CD4-positive, alpha-beta T cell treated with Interleukin-10 for 1 hour (primary cell): Measurements from ENCODE around the gene TSC1.
"Not testable (repeated sequence)": the region's sequence is repeated elsewhere in the genome, so short reads cannot be mapped to it uniquely, and the experiment has no call there.

Source experiments
- DNase-seq: peaks from one replicate; pipeline ENCODE4 v3.0.0-alpha.2; 2020

The TSC1 gene

GRCh38 chr9:132975961-132976360 lies 31.5 kb upstream of the TSC1 start:
- DNase-seq = no peak

- no peak for DNase-seq
These were observed 29.3 kb upstream of the TSC1 start for GRCh38 chr9:132973713-132974112.

GRCh38 chr9:132973166-132973565 lies 28.8 kb upstream of the TSC1 start:
- no peak for DNase-seq

DNA sequence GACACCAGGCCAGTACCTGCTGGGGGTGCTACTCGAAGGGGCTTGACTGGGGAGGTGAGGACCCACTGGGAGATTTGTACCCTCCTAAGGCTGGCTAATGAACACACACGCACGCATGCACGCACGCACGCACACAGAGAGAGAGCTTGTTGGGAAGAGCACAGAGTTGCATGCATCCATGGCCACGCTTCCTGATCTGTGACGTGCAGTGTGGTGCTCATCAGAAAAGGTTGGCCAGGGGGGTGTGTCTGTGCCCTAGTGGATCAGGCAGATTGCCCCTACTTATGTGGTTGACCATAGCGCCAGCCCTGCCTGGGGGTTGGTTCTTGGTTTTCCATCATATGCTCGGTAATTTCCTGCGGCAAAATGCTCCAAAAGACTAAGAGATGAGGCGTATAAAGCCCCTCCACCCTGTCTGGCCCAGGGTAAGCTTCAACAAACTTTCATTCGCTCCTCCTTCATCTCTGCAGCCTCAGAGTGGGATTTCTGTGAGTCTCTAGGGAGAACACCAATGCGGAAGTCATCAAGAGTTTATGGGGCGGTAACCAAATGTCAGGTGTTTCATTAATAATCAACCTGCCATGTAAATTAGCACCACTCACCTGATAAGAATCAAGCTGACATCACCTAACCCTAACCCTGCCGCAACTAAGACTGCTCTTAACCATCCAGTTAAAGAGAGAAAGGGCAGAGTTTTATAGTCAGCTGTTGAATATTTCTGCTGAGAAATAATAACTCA lies 26.1 kb upstream of the TSC1 start:
- no peak for DNase-seq

DNA sequence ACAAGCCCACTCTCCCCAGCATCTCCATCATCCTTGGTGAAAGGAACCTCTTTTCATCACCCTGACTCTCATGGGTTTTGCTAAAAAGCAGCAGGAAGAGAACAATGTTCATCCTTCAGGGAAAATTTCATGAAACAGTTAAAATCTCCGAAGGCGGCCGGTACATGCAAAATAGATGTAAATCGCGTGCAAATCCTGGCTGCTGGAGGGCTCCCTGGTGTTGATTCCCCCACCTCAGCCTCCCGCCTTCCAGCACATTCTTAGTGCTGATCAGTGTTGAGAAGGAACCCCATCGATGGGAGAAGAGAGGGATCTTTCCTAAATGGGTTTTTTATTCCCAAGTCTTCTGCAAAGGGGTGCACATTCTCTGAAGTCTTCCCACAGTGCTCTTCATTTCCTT lies 25.4 kb upstream of the TSC1 start:
- no peak for DNase-seq

DNA sequence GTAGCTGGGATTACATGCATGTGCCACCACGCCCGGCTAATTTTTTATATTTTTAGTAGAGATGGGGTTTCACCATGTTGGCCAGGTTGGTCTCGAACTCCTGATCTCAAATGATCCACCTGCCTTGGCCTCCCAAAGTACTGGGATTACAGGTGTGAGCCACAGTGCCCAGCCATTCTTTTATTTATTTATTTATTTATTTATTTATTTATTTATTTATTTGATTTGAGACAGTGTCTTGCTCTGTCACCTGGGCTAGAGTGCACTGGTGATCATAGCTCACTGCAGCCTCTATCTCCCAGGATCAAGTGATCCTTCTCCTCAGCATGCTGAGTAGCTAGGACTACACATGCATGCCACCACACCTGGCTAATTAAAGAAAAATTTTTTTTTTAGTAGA lies 23.5 kb upstream of the TSC1 start:
- not testable (repeated sequence) for DNase-seq

GRCh38 chr9:132965478-132965877 lies 21.1 kb upstream of the TSC1 start:
- DNase-seq = no peak

GRCh38 chr9:132961002-132961401 lies 16.6 kb upstream of the TSC1 start:
- DNase-seq = no peak

GRCh38 chr9:132957805-132958204 lies 13.4 kb upstream of the TSC1 start:
- DNase-seq = no peak

GRCh38 chr9:132955768-132956167 lies 11.4 kb upstream of the TSC1 start:
- DNase-seq = no peak

DNA sequence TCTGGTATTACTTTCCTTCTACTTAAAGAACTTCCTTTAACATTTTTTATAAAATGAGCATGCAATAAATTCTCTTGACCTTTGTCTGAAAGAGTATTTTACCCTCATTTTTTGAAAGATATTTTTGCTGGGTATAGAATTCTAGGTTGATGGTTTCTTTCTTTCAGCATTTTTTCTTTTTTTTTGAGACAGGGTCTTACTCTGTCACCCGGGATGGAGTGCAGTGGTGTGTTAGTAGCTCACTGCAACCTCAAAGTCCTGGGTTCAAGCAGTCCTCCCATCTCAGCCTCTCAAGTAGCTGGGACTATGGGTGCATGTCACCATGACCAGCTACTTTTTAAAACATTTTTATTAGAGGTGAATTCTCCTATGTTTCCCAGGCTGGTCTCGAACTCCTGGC lies 10.7 kb upstream of the TSC1 start:
- no peak for DNase-seq

GRCh38 chr9:132949709-132950108 lies 5.3 kb upstream of the TSC1 start:
- no peak for DNase-seq

- DNase-seq = no peak
These were observed 4.2 kb upstream of the TSC1 start for GRCh38 chr9:132948482-132949050.

DNA sequence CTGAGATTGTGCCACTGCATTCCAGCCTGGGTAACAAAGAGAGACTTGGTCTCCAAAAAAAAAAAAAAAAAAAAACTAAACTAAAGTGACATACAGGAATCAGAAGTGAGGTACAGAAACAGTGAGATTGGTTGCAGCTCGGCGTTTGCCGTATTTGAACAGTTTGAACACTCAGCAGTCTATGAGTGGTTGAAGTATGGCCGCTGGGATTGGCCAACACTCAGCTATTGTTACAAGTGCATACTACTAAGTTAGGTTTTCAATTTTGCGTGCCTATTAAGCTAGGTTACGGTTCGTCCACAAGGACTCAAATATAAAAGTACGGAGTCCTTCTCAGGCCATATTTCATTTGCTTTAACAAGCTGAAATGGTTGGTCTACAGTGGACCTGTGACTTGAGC lies 3.3 kb upstream of the TSC1 start:
- no peak for DNase-seq

GRCh38 chr9:132946631-132947295 lies 2.3 kb upstream of the TSC1 start:
- DNase-seq = no peak

GRCh38 chr9:132946211-132946610 lies 1.8 kb upstream of the TSC1 start:
- no peak for DNase-seq

- no peak for DNase-seq
These were observed 1.0 kb upstream of the TSC1 start for GRCh38 chr9:132945186-132946130.

DNA sequence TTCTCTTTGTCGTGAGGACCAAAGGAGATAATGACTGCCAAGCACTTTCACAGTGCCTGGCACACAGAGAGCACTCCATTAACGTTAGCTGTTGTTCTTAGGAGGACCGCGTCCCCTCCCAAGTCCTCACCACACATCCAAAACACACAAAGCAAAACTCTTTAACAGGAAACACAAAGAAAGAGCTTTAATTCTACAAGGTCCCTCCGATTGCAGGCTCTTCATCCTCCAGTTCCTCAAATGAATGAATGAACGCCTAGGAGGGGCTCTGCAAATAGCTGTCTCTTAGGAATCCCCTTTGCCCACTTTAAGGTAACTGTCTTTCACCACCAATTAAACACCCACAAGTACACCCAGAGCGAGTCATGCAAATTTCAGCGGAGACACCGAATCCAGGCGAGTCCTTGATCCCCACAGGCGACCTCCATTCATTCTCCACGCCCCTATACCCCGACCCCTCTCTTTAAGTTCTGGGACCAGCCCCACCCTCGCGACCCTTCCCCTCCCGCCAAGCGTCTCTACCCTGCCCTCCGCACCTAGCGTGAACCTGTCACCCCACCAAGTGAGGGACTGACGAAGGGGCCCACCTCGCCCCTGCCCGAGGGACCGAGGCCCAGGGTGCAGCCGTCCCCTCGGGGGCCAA lies 644 bp downstream of the TSC1 start:
- DNase-seq = no peak

DNA sequence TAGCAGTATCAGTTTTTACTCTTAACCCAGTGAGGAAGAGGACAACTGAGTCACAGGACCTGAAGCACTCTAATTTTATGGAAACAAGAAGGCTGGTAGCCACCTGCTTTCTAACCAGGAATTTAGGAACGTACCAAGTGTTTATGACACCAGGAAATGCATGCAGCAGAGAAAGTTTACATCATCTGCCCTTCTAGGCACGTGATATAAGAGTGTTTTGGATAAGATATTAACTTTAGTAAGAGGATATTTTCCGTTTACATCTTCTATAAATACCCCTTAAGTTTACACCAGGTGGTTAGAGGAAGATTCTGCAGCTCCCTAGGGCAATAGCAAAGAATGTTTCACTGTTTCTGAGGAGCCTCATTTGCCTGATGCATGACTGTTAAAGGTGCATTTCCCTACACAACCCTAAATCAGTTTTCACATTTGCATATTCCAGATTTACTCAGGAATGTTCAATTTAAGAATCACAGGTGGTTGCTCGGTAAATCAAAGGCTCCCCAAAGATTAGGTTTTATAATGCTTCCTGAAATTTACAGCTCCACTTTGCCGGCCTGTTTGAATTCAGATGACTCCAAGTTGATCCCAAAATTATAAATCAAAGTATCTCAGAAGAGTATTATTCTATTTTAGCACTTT lies 1.8 kb downstream of the TSC1 start:
- DNase-seq = no peak

- DNase-seq = no peak
These were observed 5.2 kb downstream of the TSC1 start for GRCh38 chr9:132939169-132939568.

GRCh38 chr9:132937463-132937901 lies 6.9 kb downstream of the TSC1 start:
- DNase-seq = no peak

GRCh38 chr9:132935026-132935425 lies 9.4 kb downstream of the TSC1 start:
- DNase-seq = no peak
